H9 (cell line): Measurements from ENCODE around the gene RAB17. TPM values are rescaled to one million over a fixed set of nuclear protein-coding genes. Genes with fewer than 3 reads are reported as not detected.

Source experiments
- DNase-seq: peaks from one replicate; pipeline ENCODE4 v3.0.0-alpha.2; 2017
- H2AFZ ChIP-seq: one replicate; pipeline ENCODE4 v1.6.1; 2013; ENCODE audit warnings: mild to moderate bottlenecking, low read length, control low read depth, moderate library complexity
- H2AK5ac ChIP-seq: 2 replicates; pipeline ENCODE4 v1.6.1; 2013; ENCODE audit warnings: low read length, control low read depth, mixed read lengths; ENCODE audit not compliant: insufficient read length
- H2BK120ac ChIP-seq: one replicate; pipeline ENCODE4 v1.6.1; 2013; ENCODE audit warnings: low read depth, mild to moderate bottlenecking, low read length, control low read depth, inconsistent platforms; ENCODE audit not compliant: poor library complexity, severe bottlenecking
- H2BK12ac ChIP-seq: 2 replicates; pipeline ENCODE4 v1.6.1; 2013; ENCODE audit warnings: low read length, control low read depth, mixed read lengths, low read depth; ENCODE audit not compliant: insufficient read length
- H2BK15ac ChIP-seq: 2 replicates; pipeline ENCODE4 v1.6.1; 2013; ENCODE audit warnings: low read depth, low read length, control low read depth
- H2BK20ac ChIP-seq: one replicate; pipeline ENCODE4 v1.6.1; 2013; ENCODE audit warnings: low read depth, mild to moderate bottlenecking, low read length, control low read depth, inconsistent platforms; ENCODE audit not compliant: poor library complexity, severe bottlenecking
- H2BK5ac ChIP-seq: 2 replicates; pipeline ENCODE4 v1.6.1; 2013; ENCODE audit warnings: low read length, control low read depth, mixed read lengths; ENCODE audit not compliant: insufficient read length
- H3K14ac ChIP-seq: 2 replicates; pipeline ENCODE4 v1.6.1; 2013; ENCODE audit warnings: low read length, control low read depth; ENCODE audit not compliant: insufficient read depth
- H3K18ac ChIP-seq: 2 replicates; pipeline ENCODE4 v1.6.1; 2013; ENCODE audit warnings: low read depth, mild to moderate bottlenecking, mixed read lengths, low read length, control low read depth; ENCODE audit not compliant: insufficient read length
- H3K23ac ChIP-seq: 2 replicates; pipeline ENCODE4 v1.6.1; 2013; ENCODE audit warnings: low read length, control low read depth, mixed read lengths, low read depth; ENCODE audit not compliant: insufficient read length
- H3K23me2 ChIP-seq: 2 replicates; pipeline ENCODE4 v1.6.1; 2013; ENCODE audit warnings: low read depth, mild to moderate bottlenecking, mixed read lengths, low read length, control low read depth; ENCODE audit not compliant: insufficient read length, poor library complexity, severe bottlenecking
- H3K27ac ChIP-seq: 2 replicates; pipeline ENCODE4 v1.5.1; 2013; ENCODE audit warnings: low read length, control low read depth, mixed read lengths, low read depth; ENCODE audit not compliant: insufficient read length
- H3K27me3 ChIP-seq: 2 replicates; pipeline ENCODE4 v1.6.1; 2013; ENCODE audit warnings: low read length, control low read depth, inconsistent platforms; ENCODE audit not compliant: insufficient read depth
- H3K4ac ChIP-seq: 2 replicates; pipeline ENCODE4 v1.6.1; 2013; ENCODE audit warnings: low read depth, mild to moderate bottlenecking, control low read depth, inconsistent platforms, low read length, moderate library complexity
- H3K4me1 ChIP-seq: 2 replicates; pipeline ENCODE4 v1.6.1; 2013; ENCODE audit warnings: low read length, control low read depth, inconsistent platforms; ENCODE audit not compliant: insufficient read depth
- H3K4me2 ChIP-seq: 2 replicates; pipeline ENCODE4 v1.6.1; 2013; ENCODE audit warnings: low read length, control low read depth, mixed read lengths; ENCODE audit not compliant: insufficient read length, insufficient read depth
- H3K56ac ChIP-seq: 2 replicates; pipeline ENCODE4 v1.6.1; 2013; ENCODE audit warnings: low read depth, mild to moderate bottlenecking, mixed read lengths, low read length, control low read depth; ENCODE audit not compliant: insufficient read length
- H3K79me1 ChIP-seq: 2 replicates; pipeline ENCODE4 v1.6.1; 2013; ENCODE audit warnings: low read depth, mild to moderate bottlenecking, moderate library complexity, low read length, control low read depth, inconsistent platforms; ENCODE audit not compliant: insufficient read depth, poor library complexity, severe bottlenecking
- H3K79me2 ChIP-seq: 2 replicates; pipeline ENCODE4 v1.6.1; 2013; ENCODE audit warnings: low read length, control low read depth, inconsistent platforms; ENCODE audit not compliant: insufficient read depth
- H3K9ac ChIP-seq: 2 replicates; pipeline ENCODE4 v1.6.1; 2013; ENCODE audit warnings: low read length, control low read depth, mixed read lengths; ENCODE audit not compliant: insufficient read length; ENCODE audit errors: extremely low read depth
- H3K9me3 ChIP-seq: one replicate; pipeline ENCODE4 v1.6.1; 2013; ENCODE audit warnings: low read depth, low read length, inconsistent platforms; ENCODE audit not compliant: control insufficient read depth
- H3T11ph ChIP-seq: one replicate; pipeline ENCODE4 v1.6.1; 2013; ENCODE audit warnings: mild to moderate bottlenecking, low read length, control low read depth, inconsistent platforms
- H4K20me1 ChIP-seq: one replicate; pipeline ENCODE4 v1.6.1; 2013; ENCODE audit not compliant: control insufficient read depth, insufficient read length, insufficient read depth
- H4K5ac ChIP-seq: 2 replicates; pipeline ENCODE4 v1.6.1; 2013; ENCODE audit warnings: low read depth, mild to moderate bottlenecking, mixed read lengths, low read length, control low read depth; ENCODE audit not compliant: insufficient read length
- H4K8ac ChIP-seq: replicated peaks from 2 replicates; pipeline ENCODE4 v1.6.1; 2013; ENCODE audit warnings: low read length, control low read depth, mixed read lengths, low read depth; ENCODE audit not compliant: insufficient read length
- H4K91ac ChIP-seq: 2 replicates; pipeline ENCODE4 v1.6.1; 2013; ENCODE audit warnings: low read depth, mild to moderate bottlenecking, moderate library complexity, mixed read lengths, low read length, control low read depth; ENCODE audit not compliant: insufficient read length
- H3K27ac Mint-ChIP-seq, 3 experiments: 2 replicates in 2 of 3; 3 replicates in 1 of 3; pipeline ENCODE4 v1.8.0; 2020 to 2021; ENCODE audit warnings: mixed read lengths in 3 of 3, mild to moderate bottlenecking in 1 of 3, moderate library complexity in 1 of 3
- H3K27me3 Mint-ChIP-seq: 2 replicates; pipeline ENCODE4 v1.8.0; 2021; ENCODE audit warnings: low read depth, mild to moderate bottlenecking, moderate library complexity, mixed read lengths
- H3K36me3 Mint-ChIP-seq, 3 experiments: 2 replicates in 2 of 3; 3 replicates in 1 of 3; pipeline ENCODE4 v1.8.0; 2020 to 2021; ENCODE audit warnings: low read depth in 3 of 3, mixed read lengths in 3 of 3; ENCODE audit not compliant: insufficient read depth in 1 of 3
- H3K4me1 Mint-ChIP-seq, 2 experiments: 2 replicates each; pipeline ENCODE4 v1.8.0; 2020; ENCODE audit warnings: mixed read lengths in 2 of 2
- H3K4me3 Mint-ChIP-seq, 2 experiments: 2 replicates in 1 of 2; 3 replicates in 1 of 2; pipeline ENCODE4 v1.8.0; 2020 to 2021; ENCODE audit warnings: mild to moderate bottlenecking in 2 of 2, mixed read lengths in 2 of 2, moderate library complexity in 1 of 2
- H3K9me3 Mint-ChIP-seq, 2 experiments: 2 replicates in 1 of 2; 3 replicates in 1 of 2; pipeline ENCODE4 v1.8.0; 2020; ENCODE audit warnings: mild to moderate bottlenecking in 2 of 2, mixed read lengths in 2 of 2, moderate library complexity in 1 of 2
- WGBS: extraction: QIAGEN DNeasy Blood & Tissue Kit; methylation state at CpG from one replicate; pipeline ENCODE4 v1.1.7; 2013; ENCODE audit warnings: missing lambda C conversion rate, low lambda C conversion rate, mixed read lengths; ENCODE audit not compliant: insufficient read length; ENCODE audit errors: extremely low coverage; 5-methylcytosine and 5-hydroxymethylcytosine counted together
- total RNA-seq: library from RNA; stranded (reverse); gene quantifications from 2 replicates; pipeline ENCODE4 v1.2.1, GENCODE V29; 2021
- TF ChIP-seq, protein P1 (sequence below): fragments of 200-600 bp; sonication (generic); conservative IDR thresholded peaks from 3 replicates; pipeline ENCODE4 v1.8.0; 2021; ENCODE audit warnings: antibody characterized with exemption, mild to moderate bottlenecking

Gene RAB17
- total RNA-seq, 1 experiment from 2014 or later: 31.9 TPM

GRCh38 chr2:237567276-237568029 lies 23.1 kb downstream of the RAB17 start:
- Histone ChIP-seq H3K23me2 (no peaks in the 10 kb centered on the region), H3K9ac (no peak overlapping the region), H2AFZ (no peak overlapping the region), H3K79me1 (no peaks in the 10 kb centered on the region), H3K79me2 (no peaks in the 10 kb centered on the region), H2BK15ac (no peak overlapping the region), H2BK5ac (no peak overlapping the region), H3T11ph (no peak overlapping the region), H4K91ac (no peak overlapping the region), H3K27me3 (no peaks in the 10 kb centered on the region), H3K56ac (no peak overlapping the region), H2AK5ac (no peak overlapping the region), H3K4ac (no peak overlapping the region), H3K9me3 (no peaks in the 10 kb centered on the region), H4K8ac (no peak overlapping the region), H3K4me1 (0 out of 2 replicates have a peak, but pooled peaks cover 1% of the 10 kb centered on the region), H4K20me1 (no peaks in the 10 kb centered on the region), H2BK12ac (no peak overlapping the region), H3K18ac (no peak overlapping the region), H2BK20ac (no peak overlapping the region), H3K4me2 (no peak overlapping the region), H3K23ac (no peak overlapping the region), H3K27ac (no peak overlapping the region), H4K5ac (no peak overlapping the region), H3K14ac (no peak overlapping the region), H2BK120ac (no peak overlapping the region)
- H3K4me1 Mint-ChIP-seq: peaks cover 9 to 11% of the 10 kb centered on the region in 2 experiments
- no CpG with 5 or more reads among the region's 16 CpGs for WGBS
- H3K4me3 Mint-ChIP-seq: no peak overlapping the region
- no peaks in the 10 kb centered on the region for H3K9me3 Mint-ChIP-seq
- H3K36me3 Mint-ChIP-seq: no peaks in the 10 kb centered on the region
- peaks cover 2% of the 10 kb centered on the region for H3K27me3 Mint-ChIP-seq
- TF ChIP-seq, protein P1, sequence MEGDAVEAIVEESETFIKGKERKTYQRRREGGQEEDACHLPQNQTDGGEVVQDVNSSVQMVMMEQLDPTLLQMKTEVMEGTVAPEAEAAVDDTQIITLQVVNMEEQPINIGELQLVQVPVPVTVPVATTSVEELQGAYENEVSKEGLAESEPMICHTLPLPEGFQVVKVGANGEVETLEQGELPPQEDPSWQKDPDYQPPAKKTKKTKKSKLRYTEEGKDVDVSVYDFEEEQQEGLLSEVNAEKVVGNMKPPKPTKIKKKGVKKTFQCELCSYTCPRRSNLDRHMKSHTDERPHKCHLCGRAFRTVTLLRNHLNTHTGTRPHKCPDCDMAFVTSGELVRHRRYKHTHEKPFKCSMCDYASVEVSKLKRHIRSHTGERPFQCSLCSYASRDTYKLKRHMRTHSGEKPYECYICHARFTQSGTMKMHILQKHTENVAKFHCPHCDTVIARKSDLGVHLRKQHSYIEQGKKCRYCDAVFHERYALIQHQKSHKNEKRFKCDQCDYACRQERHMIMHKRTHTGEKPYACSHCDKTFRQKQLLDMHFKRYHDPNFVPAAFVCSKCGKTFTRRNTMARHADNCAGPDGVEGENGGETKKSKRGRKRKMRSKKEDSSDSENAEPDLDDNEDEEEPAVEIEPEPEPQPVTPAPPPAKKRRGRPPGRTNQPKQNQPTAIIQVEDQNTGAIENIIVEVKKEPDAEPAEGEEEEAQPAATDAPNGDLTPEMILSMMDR: no peak
- DNase-seq: no peak
- H3K27ac Mint-ChIP-seq: no peak overlapping the region
